Astrocyte of the cerebellum (primary cell): Measurements from ENCODE around the gene C18orf63.

ENCODE experiments used
- DNase-seq: peaks from one replicate; pipeline ENCODE4 v3.0.0-alpha.2; 2011; ENCODE audit warnings: low read depth
- H3K4me3 ChIP-seq: 2 replicates; pipeline ENCODE4 v1.5.1; 2011; ENCODE audit warnings: mild to moderate bottlenecking, low read depth, low read length, moderate library complexity
- in situ Hi-C: cut with HindIII; loops from 2 replicates; pipeline ENCODE4 v1.10.0; 2017; ENCODE audit warnings: low sequenced_read_pairs
- TF ChIP-seq, protein P1 (sequence below): IDR thresholded peaks from 2 replicates; pipeline ENCODE4 v1.5.1; 2012; ENCODE audit warnings: low read length, low read depth, moderate library complexity, mild to moderate bottlenecking; ENCODE audit errors: missing control alignments

The C18orf63 gene

DNA sequence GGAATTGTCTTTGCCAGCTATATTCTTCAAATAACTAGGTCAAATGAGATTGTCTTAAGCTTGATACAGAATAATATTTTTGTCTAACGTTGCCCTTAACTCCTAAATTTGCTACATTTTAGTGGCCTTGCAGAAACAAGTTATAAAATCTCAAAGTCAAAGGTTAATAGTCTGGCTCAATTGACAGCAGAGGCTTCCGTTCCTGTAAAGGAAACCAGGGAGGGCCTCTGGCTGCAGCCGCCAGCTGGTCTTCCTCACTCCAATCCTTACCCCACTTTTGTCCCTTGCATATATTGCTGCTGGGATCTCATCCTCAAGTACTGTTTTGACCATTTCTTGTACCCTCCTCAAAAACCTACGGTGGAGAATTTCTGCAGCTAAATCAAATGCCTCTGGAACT lies 40.9 kb upstream of the C18orf63 start:
- no peak for DNase-seq
- TF ChIP-seq, protein P1, sequence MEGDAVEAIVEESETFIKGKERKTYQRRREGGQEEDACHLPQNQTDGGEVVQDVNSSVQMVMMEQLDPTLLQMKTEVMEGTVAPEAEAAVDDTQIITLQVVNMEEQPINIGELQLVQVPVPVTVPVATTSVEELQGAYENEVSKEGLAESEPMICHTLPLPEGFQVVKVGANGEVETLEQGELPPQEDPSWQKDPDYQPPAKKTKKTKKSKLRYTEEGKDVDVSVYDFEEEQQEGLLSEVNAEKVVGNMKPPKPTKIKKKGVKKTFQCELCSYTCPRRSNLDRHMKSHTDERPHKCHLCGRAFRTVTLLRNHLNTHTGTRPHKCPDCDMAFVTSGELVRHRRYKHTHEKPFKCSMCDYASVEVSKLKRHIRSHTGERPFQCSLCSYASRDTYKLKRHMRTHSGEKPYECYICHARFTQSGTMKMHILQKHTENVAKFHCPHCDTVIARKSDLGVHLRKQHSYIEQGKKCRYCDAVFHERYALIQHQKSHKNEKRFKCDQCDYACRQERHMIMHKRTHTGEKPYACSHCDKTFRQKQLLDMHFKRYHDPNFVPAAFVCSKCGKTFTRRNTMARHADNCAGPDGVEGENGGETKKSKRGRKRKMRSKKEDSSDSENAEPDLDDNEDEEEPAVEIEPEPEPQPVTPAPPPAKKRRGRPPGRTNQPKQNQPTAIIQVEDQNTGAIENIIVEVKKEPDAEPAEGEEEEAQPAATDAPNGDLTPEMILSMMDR, result no peak
- H3K4me3 ChIP-seq, result no peak overlapping the region
- in situ Hi-C loops, result loop anchor here (25.0 kb wide), 1 partner anchor 112 kb away; no protein-coding TSS in a partner anchor

DNA sequence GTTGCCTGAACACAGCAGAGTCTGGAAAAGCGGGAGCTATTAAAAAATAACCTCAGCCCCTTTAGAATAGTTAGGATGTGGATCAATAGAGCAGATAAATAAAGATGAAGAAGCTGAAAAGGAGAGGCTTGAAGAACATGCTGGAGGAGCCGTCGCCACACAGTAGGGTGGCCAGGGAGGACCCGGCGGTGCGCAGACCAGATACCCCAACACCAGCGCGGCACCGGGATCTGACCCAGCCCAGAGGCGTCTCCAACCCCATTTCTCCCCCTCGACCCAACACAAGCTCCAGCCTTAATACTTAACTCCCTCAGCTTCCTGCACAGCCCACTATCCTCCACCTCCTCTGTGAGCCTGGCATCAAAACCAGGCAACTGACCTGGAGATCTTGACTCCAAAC lies 39.9 kb upstream of the C18orf63 start:
- H3K4me3 ChIP-seq, result no peak overlapping the region
- no peak for DNase-seq
- in situ Hi-C loops, result no loop called here
- TF ChIP-seq, protein P1, result no peak

DNA sequence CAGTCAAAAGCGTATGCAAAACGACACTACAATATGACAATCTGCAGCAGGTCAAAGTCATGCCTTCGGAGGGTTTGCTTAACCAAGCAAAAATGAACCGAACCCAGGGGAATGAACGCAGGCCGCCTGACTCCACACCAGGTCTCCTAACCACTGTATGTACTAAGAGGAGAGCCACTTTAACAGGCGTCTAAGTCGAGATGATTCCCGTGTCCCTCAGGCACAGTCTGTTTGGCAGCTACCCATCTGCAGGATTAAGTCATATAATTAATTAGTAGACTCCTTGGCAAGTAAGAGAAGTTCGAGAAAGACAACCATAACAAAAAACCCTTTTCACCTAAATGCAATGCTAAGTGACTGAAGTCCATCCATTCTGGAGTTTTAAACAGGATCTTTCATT lies 39.0 kb upstream of the C18orf63 start:
- TF ChIP-seq, protein P1, result no peak
- in situ Hi-C loops, result no loop called here
- no peak overlapping the region for H3K4me3 ChIP-seq
- DNase-seq, result no peak

DNA sequence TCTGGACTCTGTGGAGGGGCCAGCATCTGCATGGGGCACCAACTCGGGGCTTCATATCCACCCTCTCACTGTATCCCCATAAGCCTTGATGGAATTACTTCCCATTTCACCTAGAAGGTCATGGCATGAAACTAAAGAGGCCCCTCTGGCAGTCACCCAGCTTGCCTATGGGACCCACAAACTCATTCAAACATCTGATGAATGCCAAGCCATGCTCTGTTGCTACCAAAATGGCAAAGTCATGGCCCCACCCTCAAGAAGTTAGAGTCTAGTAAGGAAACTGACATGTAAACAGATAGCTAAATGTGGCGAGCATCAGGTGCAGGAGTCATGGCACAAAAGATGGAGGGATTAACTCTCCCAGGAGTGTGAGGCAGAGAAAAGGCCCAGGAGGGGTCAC lies 38.3 kb upstream of the C18orf63 start:
- in situ Hi-C loops, result no loop called here
- no peak overlapping the region for H3K4me3 ChIP-seq
- TF ChIP-seq, protein P1, result no peak
- DNase-seq, result no peak

DNA sequence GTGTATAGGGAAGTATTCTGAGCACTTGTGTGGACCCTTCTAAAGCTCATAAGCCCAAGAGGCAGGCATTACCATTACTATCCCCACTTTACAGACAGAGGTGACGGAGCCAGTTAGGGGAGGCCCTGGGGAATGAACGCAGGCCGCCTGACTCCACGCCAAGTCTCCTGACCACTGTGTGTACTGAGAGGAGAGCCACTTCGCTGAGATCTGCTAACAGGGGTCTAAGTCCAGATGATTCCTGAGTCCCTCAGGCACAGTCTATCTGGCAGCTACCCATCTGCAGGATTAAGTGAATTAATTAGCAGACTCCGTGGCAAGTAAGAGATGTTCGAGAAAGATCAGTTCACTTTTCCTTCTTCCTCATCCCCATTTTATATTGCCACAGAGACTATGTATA lies 37.6 kb upstream of the C18orf63 start:
- in situ Hi-C loops, result no loop called here
- no peak overlapping the region for H3K4me3 ChIP-seq
- TF ChIP-seq, protein P1, result no peak
- DNase-seq, result no peak

DNA sequence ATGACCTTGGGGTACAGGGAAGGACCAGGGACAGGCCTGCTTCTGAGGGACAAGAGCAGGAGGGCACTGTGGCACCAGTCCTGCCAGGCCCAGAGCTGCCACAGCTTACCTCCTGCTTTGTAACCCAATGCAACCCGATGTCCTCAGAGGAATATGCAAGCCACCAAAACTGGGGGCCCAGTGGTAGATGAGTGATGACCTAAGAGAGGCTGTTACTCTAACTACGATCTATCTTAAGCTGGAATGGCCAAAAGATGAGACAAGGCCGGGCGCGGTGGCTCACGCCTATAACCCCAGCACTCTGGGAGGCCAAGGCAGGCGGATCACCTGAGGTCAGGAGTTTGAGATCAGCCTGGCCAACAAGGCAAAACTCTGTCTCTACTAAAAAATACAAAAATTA lies 36.7 kb upstream of the C18orf63 start:
- in situ Hi-C loops, result no loop called here
- TF ChIP-seq, protein P1, result no peak
- no peak overlapping the region for H3K4me3 ChIP-seq
- DNase-seq, result no peak
